HFF-Myc (cell line): Measurements from ENCODE around the gene SOD3.

Experiments
- DNase-seq: peaks from one replicate; pipeline ENCODE4 v3.0.0-alpha.2; 2011; ENCODE audit warnings: low read depth; ENCODE audit errors: extremely low read depth
- H3K4me3 ChIP-seq: replicated peaks from 2 replicates; pipeline ENCODE4 v1.5.1; 2011; ENCODE audit warnings: low read depth, mild to moderate bottlenecking, control low read depth, low read length
- TF ChIP-seq, protein P1 (sequence below): IDR thresholded peaks from 2 replicates; pipeline ENCODE4 v1.5.1; 2012; ENCODE audit warnings: mild to moderate bottlenecking, low read depth, low read length, control low read depth; ENCODE audit errors: missing control alignments

Gene SOD3

DNA sequence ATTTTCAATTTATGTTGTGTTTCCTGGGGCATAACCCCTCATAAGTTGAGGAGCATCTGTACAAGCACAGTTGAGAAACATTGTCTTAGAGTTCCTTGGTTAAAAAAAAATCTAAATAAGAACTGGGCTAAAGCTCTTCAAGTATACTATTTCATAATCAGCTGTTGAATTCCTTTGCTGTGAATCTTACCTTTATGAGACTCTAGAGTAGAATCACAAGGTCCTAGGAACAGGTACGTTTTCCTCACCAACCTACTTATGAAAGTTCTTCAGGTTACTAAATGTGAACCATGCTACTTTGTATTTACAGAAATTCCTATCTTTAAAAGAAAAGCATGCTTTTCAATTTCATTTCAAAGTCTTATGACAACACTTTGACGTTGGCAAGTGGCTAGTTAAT is 20.9 kb upstream of the SOD3 start:
- TF ChIP-seq, protein P1, sequence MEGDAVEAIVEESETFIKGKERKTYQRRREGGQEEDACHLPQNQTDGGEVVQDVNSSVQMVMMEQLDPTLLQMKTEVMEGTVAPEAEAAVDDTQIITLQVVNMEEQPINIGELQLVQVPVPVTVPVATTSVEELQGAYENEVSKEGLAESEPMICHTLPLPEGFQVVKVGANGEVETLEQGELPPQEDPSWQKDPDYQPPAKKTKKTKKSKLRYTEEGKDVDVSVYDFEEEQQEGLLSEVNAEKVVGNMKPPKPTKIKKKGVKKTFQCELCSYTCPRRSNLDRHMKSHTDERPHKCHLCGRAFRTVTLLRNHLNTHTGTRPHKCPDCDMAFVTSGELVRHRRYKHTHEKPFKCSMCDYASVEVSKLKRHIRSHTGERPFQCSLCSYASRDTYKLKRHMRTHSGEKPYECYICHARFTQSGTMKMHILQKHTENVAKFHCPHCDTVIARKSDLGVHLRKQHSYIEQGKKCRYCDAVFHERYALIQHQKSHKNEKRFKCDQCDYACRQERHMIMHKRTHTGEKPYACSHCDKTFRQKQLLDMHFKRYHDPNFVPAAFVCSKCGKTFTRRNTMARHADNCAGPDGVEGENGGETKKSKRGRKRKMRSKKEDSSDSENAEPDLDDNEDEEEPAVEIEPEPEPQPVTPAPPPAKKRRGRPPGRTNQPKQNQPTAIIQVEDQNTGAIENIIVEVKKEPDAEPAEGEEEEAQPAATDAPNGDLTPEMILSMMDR = no peak
- DNase-seq = no peak
- H3K4me3 ChIP-seq = no peak overlapping the region

DNA sequence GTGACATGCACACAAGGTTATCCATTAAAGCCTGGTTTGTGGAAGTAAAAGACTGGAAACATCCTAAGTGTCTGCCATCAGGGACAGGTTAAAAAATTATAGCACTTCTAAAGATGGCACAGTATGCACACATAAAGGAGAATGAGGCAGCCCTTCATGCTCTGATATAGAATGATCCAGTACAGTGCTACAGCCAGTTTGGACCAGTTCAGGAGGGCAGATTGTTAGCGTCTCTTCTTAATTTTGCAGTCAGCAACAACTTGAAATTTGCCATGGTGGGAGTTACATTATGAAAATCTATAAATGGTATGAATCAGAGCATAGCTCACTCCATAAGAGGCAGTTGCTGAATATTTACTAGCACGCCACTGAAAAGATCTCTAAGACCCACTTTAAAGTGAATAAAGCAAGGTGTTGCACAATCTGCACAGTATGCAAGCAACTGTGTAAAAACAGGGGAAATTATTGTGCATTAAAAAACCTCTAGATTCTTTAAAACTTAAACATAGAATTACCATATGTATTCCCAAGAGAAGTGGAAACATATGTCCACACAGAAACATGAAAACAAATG is 20.3 kb upstream of the SOD3 start:
- DNase-seq = no peak
- TF ChIP-seq, protein P1 = no peak
- H3K4me3 ChIP-seq = no peak overlapping the region

DNA sequence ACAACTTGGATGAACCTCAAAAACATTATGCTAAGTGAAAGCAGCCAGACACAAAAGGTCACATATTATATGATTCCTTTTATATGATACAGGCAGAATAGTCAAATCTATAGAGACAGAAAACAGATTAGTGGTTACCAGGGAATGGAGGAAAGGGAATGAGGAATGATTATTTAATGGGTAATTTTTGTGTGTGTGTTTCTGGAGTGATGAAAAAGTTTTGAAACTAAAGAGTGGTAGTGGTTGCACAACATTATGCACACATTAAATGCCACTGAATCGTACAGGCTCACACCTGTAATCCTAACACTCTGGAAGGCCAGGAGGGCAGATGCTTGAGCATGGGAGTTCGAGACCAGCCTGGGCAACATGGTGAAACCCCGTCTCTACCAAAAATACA is 19.6 kb upstream of the SOD3 start:
- TF ChIP-seq, protein P1 = no peak
- no peak for DNase-seq
- no peak overlapping the region for H3K4me3 ChIP-seq

DNA sequence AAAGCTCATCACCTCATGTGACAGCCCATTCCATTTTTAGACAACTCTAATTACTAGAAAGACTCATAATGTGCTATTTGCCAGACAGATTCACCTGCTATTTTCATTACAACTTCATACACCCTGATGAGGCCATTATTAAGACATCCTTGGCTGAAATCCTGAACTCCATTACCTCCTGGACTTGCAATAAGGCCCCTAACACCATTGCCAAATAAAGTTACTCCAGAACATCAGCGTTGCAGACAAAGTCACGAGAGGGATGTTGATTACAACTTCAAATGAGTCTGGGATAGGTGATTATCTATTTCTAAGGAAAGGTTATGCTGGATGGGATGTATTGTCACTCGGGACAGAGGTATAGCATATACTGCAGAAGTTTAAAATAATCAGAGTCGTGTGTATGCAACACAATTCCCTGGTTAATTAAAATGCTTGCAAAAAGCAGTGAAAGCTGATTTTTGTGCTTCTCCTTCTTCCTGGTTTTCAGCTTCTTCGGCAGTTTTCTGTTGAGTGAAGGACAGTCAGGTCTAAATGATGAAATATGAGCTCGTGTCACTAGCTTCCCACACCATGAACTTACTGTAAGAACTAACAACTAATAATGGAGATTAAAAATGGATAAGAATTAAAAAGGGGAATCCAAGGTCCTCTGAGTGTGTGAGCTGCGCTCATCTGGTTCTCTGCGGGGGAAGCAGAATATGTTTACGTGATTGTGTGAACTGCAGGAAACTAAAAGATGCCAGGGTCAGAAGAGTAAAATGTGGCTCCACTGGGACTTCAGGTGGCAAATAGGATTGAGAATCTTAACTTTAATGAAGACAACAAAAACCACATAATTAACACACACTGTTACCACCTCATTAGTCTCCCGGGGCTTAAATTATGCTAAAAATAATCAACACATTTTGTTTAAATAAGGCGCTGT is 17.6 kb upstream of the SOD3 start:
- TF ChIP-seq, protein P1 = no peak
- no peak overlapping the region for H3K4me3 ChIP-seq
- no peak for DNase-seq

DNA sequence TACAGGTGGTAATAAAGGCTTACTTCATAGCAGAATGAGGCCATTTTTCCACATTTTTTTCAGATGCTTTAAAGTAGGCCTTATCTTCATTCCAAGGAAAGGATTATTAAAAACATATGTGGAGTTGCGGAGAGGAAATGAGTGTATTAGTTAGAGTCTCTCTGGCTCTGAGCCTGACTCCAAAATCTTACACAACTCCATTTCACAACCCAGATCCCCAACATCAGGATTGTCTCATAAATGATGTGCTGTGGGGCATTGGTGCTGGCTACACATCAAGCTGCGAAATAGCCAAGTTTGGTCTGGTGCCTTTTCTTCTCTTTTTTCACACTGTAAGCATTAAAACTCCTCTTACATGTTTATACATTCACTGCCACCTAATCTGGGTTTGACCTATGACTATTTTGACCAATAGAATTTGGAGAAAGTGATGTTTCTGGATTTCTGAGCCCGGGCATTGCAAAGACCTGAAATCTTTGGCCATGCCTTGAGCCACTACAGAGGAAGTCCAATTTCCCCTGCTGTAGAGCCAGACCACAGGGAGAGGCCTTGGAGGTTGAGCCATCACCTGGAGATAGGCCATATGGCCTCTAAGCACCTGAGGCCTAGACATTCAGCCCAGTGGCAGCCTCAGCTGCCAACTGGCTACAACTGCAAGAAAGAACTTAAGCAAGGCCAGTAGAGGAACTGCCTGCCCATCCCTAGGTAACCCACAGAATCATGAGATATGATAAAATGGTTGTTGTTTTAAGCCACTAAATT is 16.7 kb upstream of the SOD3 start:
- TF ChIP-seq, protein P1 = no peak
- peak; percentile 92 for DNase-seq
- H3K4me3 ChIP-seq = no peak overlapping the region

DNA sequence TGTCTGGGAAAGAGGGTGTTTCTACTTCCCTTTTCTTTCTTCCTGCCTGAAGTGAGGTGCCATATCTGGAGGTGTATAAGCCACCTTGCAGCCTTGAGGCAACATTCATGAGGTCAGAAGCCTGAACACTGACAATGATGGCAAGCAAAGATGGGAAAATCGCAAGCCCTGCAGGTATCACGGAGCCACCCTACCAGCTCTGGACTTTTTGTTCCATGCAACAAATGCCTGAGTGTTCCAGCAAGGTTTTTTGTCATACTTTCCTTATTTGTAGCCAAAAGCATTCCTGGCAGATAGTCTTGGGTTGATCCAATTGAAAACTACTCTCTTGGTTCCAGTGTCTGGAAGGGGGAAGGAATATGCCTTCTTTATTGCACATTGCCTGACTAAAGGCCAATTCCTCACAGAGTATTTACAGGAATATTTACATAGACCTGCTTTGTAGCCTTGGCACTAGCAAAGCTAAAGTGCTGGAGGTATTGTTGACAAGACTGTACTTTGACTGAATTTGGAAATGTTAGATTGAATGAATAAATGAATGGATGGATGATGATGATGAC is 14.4 kb upstream of the SOD3 start:
- TF ChIP-seq, protein P1 = no peak
- no peak overlapping the region for H3K4me3 ChIP-seq
- DNase-seq = no peak
